Liver (tissue), 9 donors: ENCODE results near the gene SIGLEC8. TPM values are rescaled to one million over a fixed set of nuclear protein-coding genes. Genes with fewer than 3 reads are reported as not detected.

Experiments
- DNase-seq: peaks from one replicate; pipeline ENCODE4 v3.0.0-alpha.2; 2017; ENCODE audit warnings: low spot score
- H3K27ac ChIP-seq, 2 donors: one replicate each; pipeline ENCODE4 v1.7.0; 2013; ENCODE audit warnings: inconsistent platforms in 2 of 2, low read length in 2 of 2, control low read depth in 1 of 2, low read depth in 1 of 2, mild to moderate bottlenecking in 1 of 2
- H3K27me3 ChIP-seq, 4 donors: one replicate each; pipeline versions ENCODE4 v1.6.1 to v1.7.0; 2013; ENCODE audit warnings: low read length in 3 of 4, inconsistent platforms in 1 of 4, mild to moderate bottlenecking in 1 of 4, moderate library complexity in 1 of 4; ENCODE audit not compliant: control insufficient read depth in 4 of 4, insufficient read depth in 4 of 4
- H3K36me3 ChIP-seq, 4 donors: one replicate each; pipeline versions ENCODE4 v1.6.1 to v1.7.0; 2013; ENCODE audit warnings: low read length in 3 of 4, mild to moderate bottlenecking in 3 of 4, low read depth in 1 of 4, moderate library complexity in 1 of 4; ENCODE audit not compliant: control insufficient read depth in 4 of 4, insufficient read depth in 3 of 4
- H3K4me1 ChIP-seq, 4 donors: one replicate each; pipeline versions ENCODE4 v1.6.1 to v1.7.0; 2013; ENCODE audit warnings: low read length in 3 of 4, mild to moderate bottlenecking in 3 of 4, moderate library complexity in 1 of 4; ENCODE audit not compliant: control insufficient read depth in 4 of 4, insufficient read depth in 4 of 4
- H3K4me3 ChIP-seq, 3 donors: one replicate each; pipeline versions ENCODE4 v1.6.1 to v1.7.0; 2013; ENCODE audit warnings: low read length in 3 of 3, control low read depth in 1 of 3, low read depth in 1 of 3, mild to moderate bottlenecking in 1 of 3
- H3K9ac ChIP-seq, 2 donors: one replicate each; pipeline ENCODE4 v1.7.0; 2013; ENCODE audit warnings: low read length in 2 of 2, mild to moderate bottlenecking in 2 of 2, moderate library complexity in 2 of 2, control low read depth in 1 of 2, low read depth in 1 of 2
- H3K9me3 ChIP-seq, 4 donors: one replicate each; pipeline versions ENCODE4 v1.6.1 to v1.7.0; 2013; ENCODE audit warnings: low read length in 3 of 4; ENCODE audit not compliant: control insufficient read depth in 4 of 4
- ATF3 ChIP-seq: IDR thresholded peaks from 2 replicates; pipeline ENCODE4 v1.6.1; 2016; ENCODE audit warnings: antibody characterized with exemption
- CTCF ChIP-seq: fragments of 150-350 bp; IDR thresholded peaks from 2 replicates; pipeline ENCODE4 v1.5.1; 2017; ENCODE audit warnings: improper control_type of control experiment, low read depth, low read length; ENCODE audit not compliant: missing input control
- EGR1 ChIP-seq, 2 donors: IDR thresholded peaks; 2 replicates each; pipeline ENCODE4 v1.6.1; 2016 to 2018; ENCODE audit warnings: antibody characterized with exemption in 2 of 2, low read depth in 2 of 2
- FOXA1 ChIP-seq: IDR thresholded peaks from 2 replicates; pipeline ENCODE4 v1.6.1; 2016; ENCODE audit warnings: antibody characterized with exemption
- HNF4A ChIP-seq, 2 donors: conservative IDR thresholded peaks; 2 replicates each; pipeline ENCODE4 v1.6.1; 2016; ENCODE audit warnings: antibody characterized with exemption in 2 of 2, mild to moderate bottlenecking in 2 of 2
- HNF4G ChIP-seq: IDR thresholded peaks from 2 replicates; pipeline ENCODE4 v1.6.1; 2016; ENCODE audit warnings: antibody characterized with exemption
- JUND ChIP-seq, 2 donors: IDR thresholded peaks; 2 replicates each; pipeline ENCODE4 v1.6.1; 2016; ENCODE audit warnings: antibody characterized with exemption in 2 of 2
- RAD21 ChIP-seq, 2 donors: IDR thresholded peaks; 2 replicates each; pipeline ENCODE4 v1.6.1; 2016; ENCODE audit warnings: antibody characterized with exemption in 2 of 2, mild to moderate bottlenecking in 2 of 2
- REST ChIP-seq: IDR thresholded peaks from 2 replicates; pipeline ENCODE4 v1.6.1; 2016; ENCODE audit warnings: antibody characterized with exemption, mild to moderate bottlenecking
- RXRA ChIP-seq, 2 donors: IDR thresholded peaks; 2 replicates each; pipeline ENCODE4 v1.6.1; 2017 to 2018; ENCODE audit warnings: antibody characterized with exemption in 2 of 2, mild to moderate bottlenecking in 1 of 2
- SP1 ChIP-seq: IDR thresholded peaks from 2 replicates; pipeline ENCODE4 v1.6.1; 2018; ENCODE audit warnings: antibody characterized with exemption, mild to moderate bottlenecking
- TAF1 ChIP-seq: conservative IDR thresholded peaks from 2 replicates; pipeline ENCODE4 v1.6.1; 2016; ENCODE audit warnings: antibody characterized with exemption, mild to moderate bottlenecking
- WGBS: extraction: QIAGEN DNeasy Blood & Tissue Kit; methylation state at CpG from one replicate; pipeline ENCODE4 v1.1.7; 2013; 5-methylcytosine and 5-hydroxymethylcytosine counted together
- polyA plus RNA-seq, 2 donors: library from polyadenylated mRNA; stranded (reverse) in 1 of 2; unstranded in 1 of 2; fragments of 200-250 nt in 1 of 2; fragments of >200 nt in 1 of 2; fragmentation: Nextera tagmentation in 1 of 2; extraction: Ambion mirVana in 1 of 2; gene quantifications; one replicate each; pipeline versions ENCODE4 v1.2.1 to v1.2.3, GENCODE V29; 2013 to 2015
- total RNA-seq, 2 donors: library from RNA; depleted of rRNA; stranded (reverse); fragments of >200 nt; gene quantifications; one replicate each; pipeline ENCODE4 v1.2.3, GENCODE V29; 2014
- donor health status: healthy.
- donor health status: healthy.
- donor health status: healthy.
- donor health status: healthy.
- donor health status: healthy.

Gene SIGLEC8
- total and polyA plus RNA-seq, 4 donors = 0.09 to 2.3 (median 0.52) TPM

GRCh38 chr19:51491586-51491985 is 33.3 kb upstream of the SIGLEC8 start:
- DNase-seq = no peak
- no peak overlapping the region for H3K4me3 ChIP-seq
- no peak overlapping the region for H3K9ac ChIP-seq
- no peaks in the 10 kb centered on the region for H3K4me1 ChIP-seq
- WGBS = 70% methylated on average over 7 of the region's 7 CpGs
- TF ChIP-seq HNF4G (no peak), SP1 (no peak), CTCF (no peak), REST (no peak), ATF3 (no peak), TAF1 (no peak), FOXA1 (no peak), EGR1 (IDR thresholded peaks at IDR 0.05; ENCODE audit: low read depth in 2 of 2) (no peak), JUND (IDR thresholded peaks at IDR 0.05) (no peak), RAD21 (IDR thresholded peaks at IDR 0.05) (no peak), HNF4A (conservative IDR thresholded peaks at IDR 0.05) (no peak)
- H3K36me3 ChIP-seq = no peaks in the 10 kb centered on the region
- H3K27me3 ChIP-seq = peaks cover 0 to 7% (median 2%) of the 10 kb centered on the region in 4 donors
- no peak overlapping the region for H3K27ac ChIP-seq
- no peaks in the 10 kb centered on the region for H3K9me3 ChIP-seq

- DNase-seq = no peak
- TF ChIP-seq RXRA (IDR thresholded peaks at IDR 0.05) (no peak), RAD21 (IDR thresholded peaks at IDR 0.05) (no peak), REST (no peak)
- H3K36me3 ChIP-seq = no peaks in the 10 kb centered on the region
- H3K9me3 ChIP-seq = no peaks in the 10 kb centered on the region
- no peak overlapping the region for H3K27ac ChIP-seq
- H3K4me1 ChIP-seq = no peaks in the 10 kb centered on the region
- peaks cover 0 to 7% (median 2%) of the 10 kb centered on the region in 4 donors for H3K27me3 ChIP-seq
- 50% methylated on average over 14 of the region's 14 CpGs for WGBS
- H3K4me3 ChIP-seq = no peak overlapping the region
- no peak overlapping the region for H3K9ac ChIP-seq
Measured at GRCh38 chr19:51490676-51491075, 32.4 kb upstream of the SIGLEC8 start.
